ENCODE measurements around the gene TMED1.

The TMED1 gene

DNA sequence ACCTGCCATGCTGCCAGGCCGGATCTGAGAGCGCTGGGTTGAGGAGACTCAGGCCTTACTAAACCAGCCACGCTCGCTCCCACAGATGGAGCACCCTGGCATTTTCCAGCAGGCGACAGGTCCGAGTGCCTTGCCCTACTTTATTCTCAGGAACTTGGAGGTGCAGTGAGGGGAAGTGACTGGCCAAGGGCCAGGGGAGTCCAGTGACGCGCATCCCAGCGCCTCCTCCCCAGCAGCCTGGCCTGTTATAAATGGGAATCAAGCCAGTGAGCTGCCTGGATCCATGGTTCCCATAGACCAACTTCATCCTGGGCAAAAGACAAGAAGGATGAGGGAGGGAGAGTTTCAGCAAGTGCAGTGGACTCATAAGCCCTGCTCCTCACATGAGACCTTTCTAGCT lies 35.5 kb downstream of the TMED1 start:
- DNase-seq (ENCODE audit: low read depth in 1 of 2, low spot score in 1 of 2), result no peak
- H3K4me3 ChIP-seq (replicated peaks; ENCODE audit: insufficient read depth, low read length), result no peak overlapping the region
- TF ChIP-seq GABPA (IDR thresholded peaks at IDR 0.05; ENCODE audit: low read depth), result no peak
- TF ChIP-seq POLR2AphosphoS5 (IDR thresholded peaks at IDR 0.05; ENCODE audit: low read depth), result no peak
- TF ChIP-seq, protein P1, sequence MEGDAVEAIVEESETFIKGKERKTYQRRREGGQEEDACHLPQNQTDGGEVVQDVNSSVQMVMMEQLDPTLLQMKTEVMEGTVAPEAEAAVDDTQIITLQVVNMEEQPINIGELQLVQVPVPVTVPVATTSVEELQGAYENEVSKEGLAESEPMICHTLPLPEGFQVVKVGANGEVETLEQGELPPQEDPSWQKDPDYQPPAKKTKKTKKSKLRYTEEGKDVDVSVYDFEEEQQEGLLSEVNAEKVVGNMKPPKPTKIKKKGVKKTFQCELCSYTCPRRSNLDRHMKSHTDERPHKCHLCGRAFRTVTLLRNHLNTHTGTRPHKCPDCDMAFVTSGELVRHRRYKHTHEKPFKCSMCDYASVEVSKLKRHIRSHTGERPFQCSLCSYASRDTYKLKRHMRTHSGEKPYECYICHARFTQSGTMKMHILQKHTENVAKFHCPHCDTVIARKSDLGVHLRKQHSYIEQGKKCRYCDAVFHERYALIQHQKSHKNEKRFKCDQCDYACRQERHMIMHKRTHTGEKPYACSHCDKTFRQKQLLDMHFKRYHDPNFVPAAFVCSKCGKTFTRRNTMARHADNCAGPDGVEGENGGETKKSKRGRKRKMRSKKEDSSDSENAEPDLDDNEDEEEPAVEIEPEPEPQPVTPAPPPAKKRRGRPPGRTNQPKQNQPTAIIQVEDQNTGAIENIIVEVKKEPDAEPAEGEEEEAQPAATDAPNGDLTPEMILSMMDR (IDR thresholded peaks at IDR 0.05; ENCODE audit: insufficient read depth, low read length), result no peak
- TF ChIP-seq, protein P2, sequence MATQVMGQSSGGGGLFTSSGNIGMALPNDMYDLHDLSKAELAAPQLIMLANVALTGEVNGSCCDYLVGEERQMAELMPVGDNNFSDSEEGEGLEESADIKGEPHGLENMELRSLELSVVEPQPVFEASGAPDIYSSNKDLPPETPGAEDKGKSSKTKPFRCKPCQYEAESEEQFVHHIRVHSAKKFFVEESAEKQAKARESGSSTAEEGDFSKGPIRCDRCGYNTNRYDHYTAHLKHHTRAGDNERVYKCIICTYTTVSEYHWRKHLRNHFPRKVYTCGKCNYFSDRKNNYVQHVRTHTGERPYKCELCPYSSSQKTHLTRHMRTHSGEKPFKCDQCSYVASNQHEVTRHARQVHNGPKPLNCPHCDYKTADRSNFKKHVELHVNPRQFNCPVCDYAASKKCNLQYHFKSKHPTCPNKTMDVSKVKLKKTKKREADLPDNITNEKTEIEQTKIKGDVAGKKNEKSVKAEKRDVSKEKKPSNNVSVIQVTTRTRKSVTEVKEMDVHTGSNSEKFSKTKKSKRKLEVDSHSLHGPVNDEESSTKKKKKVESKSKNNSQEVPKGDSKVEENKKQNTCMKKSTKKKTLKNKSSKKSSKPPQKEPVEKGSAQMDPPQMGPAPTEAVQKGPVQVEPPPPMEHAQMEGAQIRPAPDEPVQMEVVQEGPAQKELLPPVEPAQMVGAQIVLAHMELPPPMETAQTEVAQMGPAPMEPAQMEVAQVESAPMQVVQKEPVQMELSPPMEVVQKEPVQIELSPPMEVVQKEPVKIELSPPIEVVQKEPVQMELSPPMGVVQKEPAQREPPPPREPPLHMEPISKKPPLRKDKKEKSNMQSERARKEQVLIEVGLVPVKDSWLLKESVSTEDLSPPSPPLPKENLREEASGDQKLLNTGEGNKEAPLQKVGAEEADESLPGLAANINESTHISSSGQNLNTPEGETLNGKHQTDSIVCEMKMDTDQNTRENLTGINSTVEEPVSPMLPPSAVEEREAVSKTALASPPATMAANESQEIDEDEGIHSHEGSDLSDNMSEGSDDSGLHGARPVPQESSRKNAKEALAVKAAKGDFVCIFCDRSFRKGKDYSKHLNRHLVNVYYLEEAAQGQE (IDR thresholded peaks at IDR 0.05; ENCODE audit: insufficient replicate concordance, low read depth), result no peak
- TF ChIP-seq SPI1 (IDR thresholded peaks at IDR 0.05; ENCODE audit: borderline replicate concordance, low read depth), result no peak
- no peaks in the 10 kb centered on the region for H3K27me3 ChIP-seq (ENCODE audit: insufficient read depth, poor library complexity, severe bottlenecking)
- H3K27ac ChIP-seq (replicated peaks), result no peak overlapping the region

DNA sequence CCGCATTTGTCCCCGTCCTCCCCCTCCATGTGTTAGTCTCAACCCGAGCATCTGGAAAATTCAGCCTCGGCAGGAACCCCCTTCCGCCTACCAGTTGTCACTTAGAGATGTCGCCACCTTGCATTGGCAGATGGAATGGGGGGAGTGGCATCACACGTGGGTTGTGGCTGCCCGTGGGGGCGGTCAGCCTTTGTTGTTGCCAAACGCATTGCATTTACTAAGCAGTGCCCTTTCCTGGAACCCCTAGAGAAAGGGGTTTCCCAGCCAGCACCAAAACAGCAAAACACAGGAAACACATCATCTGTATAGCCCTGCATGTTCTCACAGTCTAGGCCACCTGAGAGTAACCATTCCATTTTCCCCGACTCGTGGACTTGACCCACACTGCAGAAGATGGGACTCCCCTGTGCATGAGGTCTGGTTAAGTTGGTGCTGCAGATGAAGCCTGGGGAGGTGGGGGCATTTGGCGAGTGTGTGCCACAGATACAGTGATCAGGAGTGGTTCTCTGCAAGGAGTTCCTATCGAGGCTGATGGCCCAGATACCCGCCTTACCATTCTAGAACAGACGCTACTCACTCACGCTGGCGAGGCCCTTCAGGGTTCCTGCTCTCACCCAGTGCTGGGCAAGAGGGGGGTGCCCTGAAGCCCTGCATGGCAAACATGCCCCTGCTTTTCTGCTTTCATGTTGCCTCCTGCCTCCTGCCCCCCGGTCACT lies 38.3 kb downstream of the TMED1 start:
- no peak for DNase-seq (ENCODE audit: low read depth in 1 of 2, low spot score in 1 of 2)
- H3K27ac ChIP-seq (replicated peaks), result no peak overlapping the region
- TF ChIP-seq GABPA (IDR thresholded peaks at IDR 0.05; ENCODE audit: low read depth) (no peak), SPI1 (IDR thresholded peaks at IDR 0.05; ENCODE audit: borderline replicate concordance, low read depth) (no peak), POLR2AphosphoS5 (IDR thresholded peaks at IDR 0.05; ENCODE audit: low read depth) (no peak)
- TF ChIP-seq, protein P1 (IDR thresholded peaks at IDR 0.05; ENCODE audit: insufficient read depth, low read length), result no peak
- TF ChIP-seq, protein P2 (IDR thresholded peaks at IDR 0.05; ENCODE audit: insufficient replicate concordance, low read depth), result no peak
- H3K27me3 ChIP-seq (ENCODE audit: insufficient read depth, poor library complexity, severe bottlenecking), result no peaks in the 10 kb centered on the region
- no peak overlapping the region for H3K4me3 ChIP-seq (replicated peaks; ENCODE audit: insufficient read depth, low read length)

DNA sequence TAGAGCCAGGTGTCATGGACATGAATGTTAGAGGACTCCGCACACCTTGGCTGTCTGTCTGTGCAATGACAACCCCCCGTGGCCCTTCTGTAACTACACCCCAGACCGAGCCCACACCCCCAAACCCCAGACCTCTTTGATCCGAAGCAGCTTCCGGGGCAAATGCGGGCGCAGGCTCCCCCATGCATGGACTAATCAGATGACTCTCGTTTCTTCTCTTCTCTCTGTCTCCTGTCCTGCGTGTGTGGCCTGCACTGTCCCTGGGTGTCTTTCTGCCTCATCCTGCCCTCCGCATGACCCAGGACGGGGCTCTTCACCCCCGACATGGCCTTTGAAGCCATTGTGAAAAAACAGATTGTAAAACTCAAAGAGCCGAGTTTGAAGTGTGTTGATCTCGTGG lies 38.9 kb downstream of the TMED1 start:
- no peak for TF ChIP-seq GABPA (IDR thresholded peaks at IDR 0.05; ENCODE audit: low read depth)
- TF ChIP-seq, protein P2 (IDR thresholded peaks at IDR 0.05; ENCODE audit: insufficient replicate concordance, low read depth), result no peak
- no peak for TF ChIP-seq POLR2AphosphoS5 (IDR thresholded peaks at IDR 0.05; ENCODE audit: low read depth)
- TF ChIP-seq, protein P1 (IDR thresholded peaks at IDR 0.05; ENCODE audit: insufficient read depth, low read length), result no peak
- no peak for TF ChIP-seq SPI1 (IDR thresholded peaks at IDR 0.05; ENCODE audit: borderline replicate concordance, low read depth)
- H3K27me3 ChIP-seq (ENCODE audit: insufficient read depth, poor library complexity, severe bottlenecking), result no peaks in the 10 kb centered on the region
- DNase-seq (ENCODE audit: low read depth in 1 of 2, low spot score in 1 of 2), result no peak

More for the DNA sequence above, 38.9 kb downstream of the TMED1 start:
- Histone ChIP-seq H3K27ac (replicated peaks) (no peak overlapping the region), H3K4me3 (replicated peaks; ENCODE audit: insufficient read depth, low read length) (no peak overlapping the region)

Measured in HL-60 (cell line).